C4-2B (cell line): ENCODE measurements around the gene MRPL3.

Source experiments
- H3K27ac ChIP-seq: fragments of 450-650 bp; 2 replicates; pipeline ENCODE4 v1.5.1; 2017
- CTCF ChIP-seq: fragments of 450-650 bp; conservative IDR thresholded peaks from 2 replicates; pipeline ENCODE4 v1.5.1; 2017; ENCODE audit warnings: mild to moderate bottlenecking
- ZFX ChIP-seq: fragments of 450-650 bp; IDR thresholded peaks from 2 replicates; pipeline ENCODE4 v1.6.1; 2017

MRPL3 gene

GRCh38 chr3:131447349-131447748 is 55.4 kb downstream of the MRPL3 start:
- H3K27ac ChIP-seq, result no peak overlapping the region
- TF ChIP-seq ZFX (no peak), CTCF (no peak)

GRCh38 chr3:131444180-131444579 is 58.6 kb downstream of the MRPL3 start:
- no peak overlapping the region for H3K27ac ChIP-seq
- TF ChIP-seq CTCF (no peak), ZFX (no peak)

GRCh38 chr3:131439084-131439483 is 63.7 kb downstream of the MRPL3 start:
- TF ChIP-seq ZFX (no peak), CTCF (no peak)

GRCh38 chr3:131435000-131435399 is 67.8 kb downstream of the MRPL3 start:
- TF ChIP-seq CTCF (no peak), ZFX (no peak)
- no peak overlapping the region for H3K27ac ChIP-seq

More at GRCh38 chr3:131439084-131439483, 63.7 kb downstream of the MRPL3 start:
- no peak overlapping the region for H3K27ac ChIP-seq

GRCh38 chr3:131432441-131432840 is 70.3 kb downstream of the MRPL3 start:
- H3K27ac ChIP-seq, result no peak overlapping the region
- TF ChIP-seq ZFX (no peak), CTCF (no peak)

GRCh38 chr3:131431754-131432153 is 71.0 kb downstream of the MRPL3 start:
- TF ChIP-seq CTCF (no peak), ZFX (no peak)
- no peak overlapping the region for H3K27ac ChIP-seq

GRCh38 chr3:131427226-131427625 is 75.5 kb downstream of the MRPL3 start:
- TF ChIP-seq ZFX (no peak), CTCF (no peak)
- H3K27ac ChIP-seq, result no peak overlapping the region
